Renal cortical epithelial cell (primary cell): ENCODE data around the gene HSPB6. TPM values are rescaled to one million over a fixed set of nuclear protein-coding genes. Genes with fewer than 3 reads are reported as not detected.
"Not testable (repeated sequence)": the region's sequence is repeated elsewhere in the genome, so short reads cannot be mapped to it uniquely, and the experiment has no call there.

Experiments
- DNase-seq: peaks from one replicate; pipeline ENCODE4 v3.0.0-alpha.2; 2011; ENCODE audit warnings: low read depth
- total RNA-seq: library from RNA; depleted of rRNA; stranded (reverse); fragments of >200 nt; gene quantifications from 2 replicates; pipeline ENCODE4 v1.2.3, GENCODE V29; 2014

Gene HSPB6, protein sequence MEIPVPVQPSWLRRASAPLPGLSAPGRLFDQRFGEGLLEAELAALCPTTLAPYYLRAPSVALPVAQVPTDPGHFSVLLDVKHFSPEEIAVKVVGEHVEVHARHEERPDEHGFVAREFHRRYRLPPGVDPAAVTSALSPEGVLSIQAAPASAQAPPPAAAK
- 0.52 and 0.65 TPM in 2 replicates for total RNA-seq

- no peak for DNase-seq
These were observed at the start of gene HSPB6 for GRCh38 chr19:35756377-35757230. Gene HSPB6 (minus strand): TSS chr19:35757029. CDS start chr19:35757008, 21 bp downstream.

DNA sequence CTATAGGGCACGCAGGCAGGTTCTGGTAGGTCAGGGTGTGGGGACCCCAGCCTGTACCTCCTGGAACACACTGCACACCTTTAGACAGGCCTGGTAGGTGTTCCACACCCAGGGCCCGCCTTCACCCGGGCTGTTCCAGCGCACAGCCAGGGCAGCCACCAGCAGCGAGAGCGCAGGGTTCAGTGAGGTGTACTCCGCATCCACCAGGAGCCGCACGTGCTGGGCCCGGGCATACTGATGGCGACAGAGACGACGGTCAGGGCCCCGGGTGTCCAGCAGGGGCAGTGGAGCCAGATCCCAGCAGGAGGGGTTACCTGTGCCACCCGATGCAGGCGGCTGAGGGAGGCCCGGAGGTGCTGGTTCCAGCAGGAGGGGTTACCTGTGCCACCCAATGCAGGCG lies 49.8 kb upstream of the HSPB6 start:
- no peak for DNase-seq

GRCh38 chr19:35805526-35806102 lies 48.8 kb upstream of the HSPB6 start:
- DNase-seq = no peak

DNA sequence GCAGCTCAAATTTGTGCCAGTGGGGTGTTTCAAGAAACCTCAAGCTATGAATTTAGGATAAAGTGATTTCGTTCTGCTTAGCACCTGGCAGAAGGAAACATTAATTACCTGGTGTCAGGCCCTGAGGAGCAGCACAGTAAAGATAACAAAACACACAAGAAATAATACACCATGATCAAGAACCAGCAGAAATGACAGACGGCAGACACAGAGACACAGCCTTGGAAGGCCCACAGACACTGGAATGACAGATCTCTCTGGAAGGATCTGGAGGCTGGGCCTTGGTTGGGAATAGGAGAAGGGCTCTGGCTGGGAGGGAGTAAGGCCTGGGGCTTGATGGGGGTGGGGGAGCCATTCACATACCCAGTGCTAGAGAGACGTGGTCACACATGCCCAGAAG lies 45.0 kb upstream of the HSPB6 start:
- DNase-seq = no peak

DNA sequence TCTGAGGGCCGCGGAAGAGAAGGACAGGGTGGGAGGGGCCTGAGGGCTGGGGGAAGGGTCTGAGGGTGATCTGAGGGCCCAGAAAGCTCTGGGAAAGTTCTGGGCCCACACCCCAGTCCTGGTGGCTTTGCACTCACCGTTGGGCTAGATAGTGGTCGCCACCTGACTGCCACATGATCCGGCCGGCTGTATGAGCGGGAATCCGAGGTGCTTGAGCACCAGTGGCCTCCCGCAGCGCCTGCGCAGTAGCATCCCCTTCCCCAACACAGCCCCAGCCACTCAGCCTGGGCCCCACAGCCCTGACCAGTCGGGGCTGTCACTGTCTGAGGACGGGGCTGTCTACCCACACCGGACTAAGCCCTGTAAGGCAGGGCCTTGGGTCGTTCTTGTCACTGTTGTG lies 40.8 kb upstream of the HSPB6 start:
- DNase-seq = no peak

DNA sequence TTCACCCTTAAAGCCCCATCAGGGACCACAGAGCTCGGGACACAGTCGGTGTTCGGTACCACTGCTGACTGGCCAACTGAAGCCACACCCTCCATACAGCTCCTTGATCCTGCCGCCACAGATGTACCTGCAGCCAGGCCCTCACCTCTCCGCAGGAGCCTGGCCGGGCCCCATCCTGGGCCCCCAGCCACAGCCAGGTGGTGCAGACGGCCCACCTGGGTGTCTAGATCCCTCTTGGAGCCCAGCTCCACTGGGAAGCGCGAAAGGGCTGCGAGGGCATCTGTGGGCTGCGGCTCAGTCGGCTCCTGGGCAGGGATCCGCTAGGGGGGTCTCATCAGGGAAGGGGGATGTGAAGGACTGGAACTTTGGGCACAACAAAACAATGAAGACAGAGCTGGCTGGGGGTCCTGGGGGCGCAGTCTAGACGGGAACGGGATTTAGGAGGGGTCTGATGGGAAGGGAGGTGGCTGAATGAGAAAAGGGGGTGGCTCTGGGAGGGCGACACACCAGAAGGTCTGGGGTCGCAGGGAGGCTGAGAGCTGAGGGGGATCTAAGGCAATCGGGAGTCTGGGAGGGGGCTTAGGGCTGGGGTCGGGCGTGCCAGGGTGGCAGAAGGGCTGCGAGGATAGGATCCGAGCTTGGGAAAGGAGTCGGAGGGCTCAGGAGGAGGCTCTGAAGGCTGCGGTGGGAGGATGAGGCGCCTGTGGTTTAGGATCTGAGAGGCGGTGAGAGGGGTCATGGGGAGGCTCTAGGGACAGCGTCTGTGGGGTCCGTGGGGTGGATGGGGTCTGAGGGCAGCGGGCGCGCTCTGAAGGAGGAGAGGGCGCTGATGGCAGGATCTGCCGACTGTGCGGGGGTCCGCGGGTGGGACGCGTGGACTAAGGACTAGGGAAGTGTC lies 40.1 kb upstream of the HSPB6 start:
- no peak for DNase-seq

DNA sequence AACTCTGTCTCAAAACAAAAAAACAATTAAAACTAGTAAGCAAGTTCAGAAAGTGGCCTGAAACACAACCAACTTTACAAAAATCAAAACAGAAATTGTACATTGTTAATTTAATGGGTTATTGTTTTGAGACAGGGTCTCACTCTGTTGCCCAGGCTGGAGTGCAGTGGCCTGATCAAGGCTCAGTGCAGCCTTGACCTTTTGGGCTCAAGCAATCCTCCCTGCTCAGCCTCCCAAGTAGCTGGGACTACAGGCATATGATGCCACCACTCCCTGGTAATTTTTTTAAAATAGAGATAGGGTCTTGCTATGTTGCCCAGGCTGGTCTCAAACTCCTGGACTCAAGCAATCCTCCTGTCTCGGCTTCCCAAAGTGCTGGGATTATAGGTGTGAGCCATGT lies 38.7 kb upstream of the HSPB6 start:
- DNase-seq = not testable (repeated sequence)

GRCh38 chr19:35793381-35794165 lies 36.7 kb upstream of the HSPB6 start:
- no peak for DNase-seq

- no peak for DNase-seq
These were observed 36.1 kb upstream of the HSPB6 start for GRCh38 chr19:35792888-35793287.

DNA sequence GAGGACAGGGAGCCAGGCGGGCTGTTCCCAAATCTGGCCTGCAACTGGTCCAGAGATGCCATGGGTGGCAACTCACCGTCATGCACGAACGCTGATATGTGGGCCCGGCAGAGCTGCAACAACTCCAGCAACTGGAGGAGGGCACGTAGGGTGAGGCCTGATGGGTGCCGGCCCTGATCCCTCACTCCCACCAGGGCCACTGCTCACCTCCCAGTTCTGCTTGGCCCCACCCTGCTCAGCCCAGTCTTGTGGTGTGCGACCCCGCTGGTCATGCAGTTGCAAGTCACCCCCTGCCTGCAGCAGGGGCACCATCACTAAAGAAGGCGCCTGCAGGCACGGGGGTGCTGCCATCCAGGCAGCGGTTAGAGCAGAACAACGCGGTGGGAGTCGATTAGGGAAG lies 35.5 kb upstream of the HSPB6 start:
- DNase-seq = no peak

- no peak for DNase-seq
These were observed 35.0 kb upstream of the HSPB6 start for GRCh38 chr19:35791814-35792279.

DNA sequence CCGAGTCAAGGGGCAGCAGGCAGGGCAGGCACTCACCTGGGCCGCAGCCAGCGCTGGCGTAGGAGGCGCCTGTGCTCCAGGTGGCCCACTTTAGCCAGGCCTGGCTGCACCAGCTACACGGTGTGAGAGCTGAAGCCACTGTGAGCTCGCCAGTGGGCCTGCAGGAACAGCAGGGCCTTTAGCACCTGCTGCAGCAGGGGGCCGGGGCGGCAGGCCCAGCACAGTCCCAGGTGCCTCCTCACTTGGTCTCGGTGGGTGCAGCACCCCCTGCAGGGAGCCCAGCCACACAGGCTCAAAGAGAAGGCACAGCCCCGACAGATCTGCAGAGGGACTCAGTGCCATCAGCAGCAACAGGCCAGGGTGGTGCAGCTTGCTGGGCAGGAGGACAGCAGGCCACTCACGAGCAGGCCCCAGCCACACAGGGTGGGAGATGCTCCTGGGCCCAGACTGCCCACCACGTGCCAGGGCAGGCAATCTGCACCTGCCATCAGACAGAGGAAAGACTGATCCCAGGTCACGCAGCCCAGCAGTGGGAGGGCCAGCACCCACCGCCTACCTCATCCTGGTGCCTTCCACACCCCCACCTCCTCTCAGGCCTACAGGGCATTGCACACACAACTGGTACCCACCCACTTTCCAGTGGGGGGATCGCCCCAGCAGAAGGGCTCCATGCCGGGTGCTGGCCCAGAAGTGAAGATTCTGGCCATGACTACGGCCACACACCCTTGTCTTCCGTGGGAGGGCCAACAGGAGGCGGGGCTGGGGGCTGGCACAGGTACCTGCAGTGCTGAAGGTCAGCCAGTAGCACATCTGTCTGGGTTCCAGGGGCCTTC lies 34.4 kb upstream of the HSPB6 start:
- DNase-seq = no peak

DNA sequence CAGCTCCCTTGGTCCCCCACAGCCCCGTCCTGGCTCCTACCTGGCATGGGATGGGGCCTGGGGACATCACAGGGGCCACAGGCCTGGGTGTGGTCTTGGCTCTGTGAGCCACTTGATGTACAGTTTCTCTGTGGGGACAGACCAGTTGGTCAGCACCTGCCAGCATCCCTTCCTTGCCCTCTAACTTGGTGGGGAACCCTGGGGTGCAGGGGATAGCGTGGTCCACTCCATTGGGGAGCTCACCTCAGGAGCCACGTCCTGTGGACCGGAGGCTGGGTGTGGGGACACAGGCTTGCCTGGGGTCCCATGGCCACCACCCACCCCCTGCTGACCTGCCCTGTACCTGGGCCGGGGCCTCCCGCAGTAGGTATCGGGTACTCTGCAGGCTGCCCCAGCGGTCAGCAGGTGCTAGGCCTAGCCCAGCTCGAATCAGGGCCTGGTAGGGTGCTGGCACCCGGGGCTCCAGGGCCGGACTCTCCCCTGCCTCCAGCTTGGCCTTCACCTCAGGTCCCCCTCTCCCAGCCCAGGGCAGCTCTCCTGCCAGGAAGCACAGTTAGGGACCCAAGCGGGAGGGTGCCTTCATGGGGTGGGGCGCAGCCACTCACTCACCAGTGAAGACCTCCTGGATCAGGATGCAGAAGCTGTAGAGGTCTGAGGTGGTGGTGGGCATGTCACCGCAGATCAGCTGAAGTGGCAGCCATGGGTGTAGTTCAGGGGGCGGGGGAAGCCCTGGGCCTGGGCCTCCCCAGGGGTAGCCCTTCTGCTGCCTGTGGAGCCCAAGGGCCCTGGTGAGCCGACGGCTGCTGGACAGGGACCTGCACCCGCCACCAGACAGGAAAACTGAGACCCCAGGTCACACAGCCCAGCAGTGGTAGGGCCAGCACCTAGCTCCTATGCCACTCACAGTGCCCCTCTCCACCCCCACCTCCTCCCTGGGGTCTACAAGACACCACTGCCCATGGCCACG lies 33.4 kb upstream of the HSPB6 start:
- DNase-seq = no peak

DNA sequence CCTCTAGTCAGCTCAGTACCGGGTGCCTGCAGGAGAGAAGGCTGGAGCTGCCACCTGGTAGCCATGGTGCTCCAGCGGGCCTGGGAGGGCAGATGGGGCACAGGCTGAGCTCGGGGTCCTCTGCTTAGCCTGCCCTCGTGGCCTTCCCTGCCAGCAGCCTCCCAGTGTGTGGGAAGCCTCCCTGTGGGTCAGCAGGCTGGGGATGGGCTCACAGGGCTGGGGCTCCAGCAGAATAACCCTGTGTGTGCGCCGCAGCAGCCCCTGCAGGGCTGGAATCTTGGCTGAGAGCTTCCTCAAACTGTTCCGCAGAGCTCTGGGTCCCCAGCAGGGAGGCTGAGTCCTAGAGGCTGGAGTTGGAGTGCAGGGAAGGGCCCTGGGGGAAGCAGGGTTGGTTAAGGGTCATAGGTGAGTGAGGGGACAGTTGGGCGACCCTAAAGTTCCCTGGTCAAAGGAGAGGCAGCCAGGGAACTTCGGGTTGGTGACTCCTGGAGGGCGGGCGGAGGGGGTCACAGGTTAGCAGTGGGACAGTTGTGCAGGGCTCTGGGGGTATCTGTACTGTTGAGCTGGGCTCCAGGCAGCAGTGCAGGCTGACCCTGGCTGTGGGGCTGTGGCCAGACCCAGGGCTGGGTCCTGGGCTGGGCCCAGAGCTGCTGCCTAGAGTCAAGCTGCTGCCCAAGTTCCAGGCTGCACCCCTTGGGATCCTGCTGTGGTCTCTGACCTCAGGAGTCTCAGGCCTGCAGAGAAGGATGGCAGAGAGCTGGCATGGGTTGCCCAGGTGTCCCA lies 32.6 kb upstream of the HSPB6 start:
- DNase-seq = no peak

GRCh38 chr19:35788205-35788960 lies 31.6 kb upstream of the HSPB6 start:
- DNase-seq = no peak

DNA sequence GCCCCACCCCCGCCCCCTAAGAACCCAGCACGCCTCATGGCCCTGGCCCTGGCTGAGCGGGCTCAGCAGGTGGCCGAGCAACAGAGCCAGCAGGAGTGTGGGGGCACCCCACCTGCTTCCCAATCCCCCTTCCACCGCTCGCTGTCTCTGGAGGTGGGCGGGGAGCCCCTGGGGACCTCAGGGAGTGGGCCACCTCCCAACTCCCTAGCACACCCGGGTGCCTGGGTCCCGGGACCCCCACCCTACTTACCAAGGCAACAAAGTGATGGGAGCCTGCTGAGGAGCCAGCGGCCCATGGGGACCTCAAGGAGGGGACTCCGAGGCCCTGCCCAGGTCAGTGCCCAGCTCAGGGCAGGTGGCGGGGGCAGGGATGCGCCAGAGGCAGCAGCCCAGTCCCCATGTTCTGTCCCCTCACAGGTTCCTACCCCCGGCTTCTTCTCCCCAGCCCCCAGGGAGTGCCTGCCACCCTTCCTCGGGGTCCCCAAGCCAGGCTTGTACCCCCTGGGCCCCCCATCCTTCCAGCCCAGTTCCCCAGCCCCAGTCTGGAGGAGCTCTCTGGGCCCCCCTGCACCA lies 30.5 kb upstream of the HSPB6 start:
- DNase-seq = no peak
